ENCODE measurements around the gene ISLR.

ISLR gene

DNA sequence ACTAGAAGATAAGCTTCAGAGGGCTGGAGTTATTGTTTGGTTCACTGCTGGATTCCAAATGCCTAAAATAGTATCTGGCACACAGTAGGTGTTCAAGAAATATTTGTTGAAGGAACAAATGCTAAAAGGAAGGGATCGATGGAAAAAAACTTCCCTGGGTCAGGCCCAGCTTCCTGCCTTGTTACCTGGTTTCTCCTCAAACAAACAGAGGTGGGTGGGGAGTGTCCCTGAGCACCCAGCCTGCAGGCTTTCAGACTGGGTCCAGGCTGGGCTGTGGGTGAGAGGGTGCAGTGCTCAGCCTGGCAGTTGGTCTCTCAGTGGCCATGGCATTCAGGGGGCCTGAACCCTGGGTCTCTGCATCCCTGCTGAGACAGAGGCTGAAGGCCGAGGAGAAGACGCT lies 43.4 kb downstream of the ISLR start:
- DNase-seq, result no peak

DNA sequence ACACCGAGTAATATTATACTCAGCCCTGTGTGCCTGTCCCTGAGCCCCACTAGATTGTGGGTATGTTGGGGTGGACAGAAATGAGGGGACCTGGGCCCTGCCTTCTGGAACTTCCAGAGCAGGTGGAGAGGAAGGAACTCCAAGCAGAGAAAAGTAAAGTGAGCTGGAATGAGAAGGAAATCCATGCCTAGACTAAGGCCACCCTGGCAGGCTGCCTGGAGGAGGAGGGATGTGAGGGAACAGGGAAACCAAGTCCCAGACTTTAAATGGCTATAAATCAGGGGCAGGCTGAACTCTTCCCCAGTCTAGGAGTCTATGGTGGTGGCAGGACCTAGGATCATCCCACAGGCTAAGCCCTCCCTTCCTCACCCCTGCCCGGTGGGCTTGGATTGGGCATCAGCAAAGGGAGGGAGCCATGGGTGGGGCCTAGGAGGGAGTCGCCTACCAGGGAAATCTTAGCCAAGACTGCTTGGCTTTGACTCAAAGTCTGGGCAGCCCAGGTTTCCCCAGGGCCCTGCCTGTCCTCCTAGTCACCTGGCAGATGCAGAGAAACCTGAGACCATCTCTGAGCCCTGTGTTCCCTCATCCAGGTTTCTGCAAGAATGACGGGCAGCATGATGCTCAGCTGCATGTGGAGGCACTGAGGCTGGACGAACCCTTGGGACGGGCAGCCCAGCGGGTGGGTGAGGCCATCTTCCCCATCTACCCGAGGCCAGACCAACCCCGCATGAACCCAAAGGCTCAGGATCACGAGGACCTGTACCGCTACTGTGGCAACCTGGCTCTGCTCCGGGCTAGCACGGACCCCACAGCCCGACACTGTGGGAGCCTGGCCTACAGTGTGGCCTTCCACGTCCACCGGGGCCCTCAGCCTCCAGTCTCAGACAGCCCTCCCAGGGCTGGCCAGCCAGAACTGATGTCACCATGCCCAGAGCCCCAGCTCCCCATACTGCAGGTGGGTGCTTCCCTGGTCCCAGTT lies 44.7 kb downstream of the ISLR start:
- no peak for DNase-seq

DNA sequence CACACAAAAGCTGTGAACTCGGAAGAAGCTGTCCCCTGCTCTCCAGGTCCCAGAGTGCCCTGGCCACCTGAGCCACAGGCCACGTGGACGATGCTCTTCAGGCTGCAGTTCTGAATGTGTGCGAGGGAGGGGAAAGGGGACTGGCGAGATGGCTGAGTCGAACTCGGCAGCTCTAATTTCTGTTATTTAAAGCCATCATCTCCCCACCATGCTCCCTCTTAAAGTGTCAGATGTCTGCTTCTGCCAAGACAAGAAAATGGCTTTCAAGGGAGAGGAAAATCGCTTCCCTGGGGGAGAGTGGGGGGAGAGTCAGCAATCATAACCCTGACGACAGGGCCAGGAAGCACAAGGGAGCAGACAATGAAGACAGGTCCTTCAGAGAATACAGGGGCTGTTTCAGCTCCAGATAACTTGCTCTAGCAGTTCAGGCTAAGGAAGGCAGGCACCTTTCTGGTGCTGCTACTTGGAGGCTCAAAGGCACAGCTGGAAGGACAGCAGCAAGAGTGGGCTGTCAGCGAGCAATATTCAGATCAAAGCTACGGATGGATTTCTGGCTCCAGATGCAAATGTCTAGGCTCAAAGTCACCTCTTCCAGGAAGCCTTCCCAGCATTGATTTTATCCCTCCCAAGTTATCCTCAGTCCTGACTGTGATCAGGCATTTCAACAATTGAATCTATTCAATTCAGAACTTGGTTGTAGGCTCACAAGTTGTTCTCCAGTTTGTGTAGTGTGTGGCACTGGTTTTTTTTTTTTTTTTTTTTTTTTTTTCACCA lies 47.2 kb downstream of the ISLR start:
- DNase-seq, result no peak

DNA sequence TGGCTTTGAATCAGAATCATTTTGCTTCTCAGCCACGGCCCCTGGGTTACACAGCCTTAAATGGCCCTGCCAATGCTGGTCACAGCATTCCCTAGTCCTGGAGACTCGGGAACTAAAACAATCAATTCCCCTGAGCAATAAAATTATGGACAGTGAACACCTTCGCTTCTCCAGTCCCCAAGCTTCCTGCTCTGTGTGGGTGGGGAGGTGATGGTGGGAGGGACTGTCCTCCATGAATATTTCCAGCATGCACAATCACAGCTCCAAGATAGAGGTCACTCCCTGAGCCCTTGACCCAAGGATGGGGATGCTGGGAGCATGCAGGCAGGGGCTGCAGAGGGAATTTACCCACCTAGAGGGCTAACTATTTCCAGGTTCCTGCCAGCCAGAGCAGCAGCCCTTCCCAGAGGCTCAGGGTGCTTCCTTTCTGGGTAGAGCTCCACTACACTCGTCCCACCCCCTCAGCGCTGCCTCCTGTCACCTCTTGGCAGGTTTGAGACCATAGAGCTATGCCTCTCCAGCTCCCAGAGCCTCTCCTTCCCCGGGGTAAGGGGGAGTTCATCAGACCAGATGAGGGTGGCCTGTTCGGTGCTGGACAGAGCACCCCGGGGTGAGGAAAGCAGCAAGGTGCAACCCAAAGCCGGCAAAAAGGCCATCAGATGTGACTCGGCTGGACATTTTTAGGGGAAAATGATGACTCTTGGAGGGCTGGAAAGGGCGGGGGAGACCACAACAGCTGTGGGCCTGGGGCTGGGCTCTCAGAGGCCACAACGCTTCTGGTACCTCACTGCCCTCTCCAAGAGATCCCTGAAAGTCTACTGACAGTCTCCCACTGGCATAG lies 48.1 kb downstream of the ISLR start:
- DNase-seq, result no peak

DNA sequence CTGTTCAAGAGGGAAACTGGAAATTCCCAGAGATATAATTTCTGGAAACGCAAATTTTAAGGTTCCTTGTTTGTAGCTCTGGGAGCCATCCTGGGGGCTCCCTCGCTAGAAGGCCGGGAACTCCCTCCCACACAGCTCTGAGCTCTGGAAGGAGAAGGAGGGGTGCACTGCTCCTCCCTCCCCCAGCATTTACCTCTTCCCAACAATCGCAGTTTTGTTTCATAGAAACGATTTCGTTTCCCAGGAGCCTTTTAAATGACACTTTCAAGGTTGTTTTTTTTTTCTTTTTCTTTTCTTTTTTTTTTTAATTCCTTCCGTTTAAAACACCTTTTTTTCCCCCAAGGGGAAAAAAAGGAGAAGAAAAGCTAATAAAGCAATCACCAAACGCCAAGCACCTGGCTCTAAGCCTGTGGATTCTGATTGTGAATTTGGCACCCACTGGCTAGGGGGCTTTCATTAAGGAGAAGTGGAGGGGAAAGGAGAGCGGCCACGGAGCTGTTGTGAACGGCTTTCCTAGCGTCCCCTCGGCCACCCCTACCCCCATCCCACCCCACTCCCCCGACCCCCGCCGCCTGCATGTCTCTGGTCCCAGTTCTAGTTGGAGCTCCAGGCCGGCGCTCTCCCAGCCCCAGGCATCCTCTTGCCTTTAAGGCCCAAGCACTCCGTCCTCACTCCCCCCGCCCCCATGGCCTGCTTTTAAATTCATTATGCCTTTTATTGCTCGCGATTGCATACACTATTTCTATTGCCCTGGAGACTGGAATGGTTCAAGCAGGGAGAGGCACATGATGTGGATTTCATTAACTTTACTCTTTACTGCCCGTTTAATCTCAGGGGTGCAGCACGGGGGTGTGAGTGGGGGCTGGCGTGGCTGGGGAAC lies 49.0 kb downstream of the ISLR start:
- no peak for DNase-seq

DNA sequence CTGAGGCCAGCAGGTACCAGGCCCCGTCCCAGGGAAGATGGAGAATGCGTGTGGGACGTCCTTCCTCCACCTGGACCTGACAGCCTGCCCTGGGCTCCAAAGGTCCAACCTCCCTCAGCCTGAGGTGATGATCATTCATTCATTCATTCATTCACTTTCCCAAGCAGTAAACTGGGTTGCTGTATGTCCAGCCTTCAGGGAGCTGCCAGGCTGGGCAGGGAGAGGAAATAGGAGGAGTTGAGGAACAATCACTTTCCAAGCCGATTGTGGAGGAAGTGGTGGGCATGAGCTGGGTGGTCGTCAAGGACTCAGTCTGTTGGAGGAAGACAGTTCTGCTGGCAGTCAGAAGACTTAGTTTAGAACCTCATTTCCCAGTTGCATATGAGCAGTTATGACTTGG lies 52.4 kb downstream of the ISLR start:
- DNase-seq, result no peak

Measured in stimulated activated CD4-positive, alpha-beta T cell treated with anti-CD3 and anti-CD28 coated beads, Interleukin-4, amount 100 ng/mL, for 24 hours (primary cell).